Measurements from ENCODE around the gene CDK12. TPM values are rescaled to one million over a fixed set of nuclear protein-coding genes. Genes with fewer than 3 reads are reported as not detected.

CDK12 gene
- total RNA-seq, 1 donor from 2014 or later = 34.4 TPM

DNA sequence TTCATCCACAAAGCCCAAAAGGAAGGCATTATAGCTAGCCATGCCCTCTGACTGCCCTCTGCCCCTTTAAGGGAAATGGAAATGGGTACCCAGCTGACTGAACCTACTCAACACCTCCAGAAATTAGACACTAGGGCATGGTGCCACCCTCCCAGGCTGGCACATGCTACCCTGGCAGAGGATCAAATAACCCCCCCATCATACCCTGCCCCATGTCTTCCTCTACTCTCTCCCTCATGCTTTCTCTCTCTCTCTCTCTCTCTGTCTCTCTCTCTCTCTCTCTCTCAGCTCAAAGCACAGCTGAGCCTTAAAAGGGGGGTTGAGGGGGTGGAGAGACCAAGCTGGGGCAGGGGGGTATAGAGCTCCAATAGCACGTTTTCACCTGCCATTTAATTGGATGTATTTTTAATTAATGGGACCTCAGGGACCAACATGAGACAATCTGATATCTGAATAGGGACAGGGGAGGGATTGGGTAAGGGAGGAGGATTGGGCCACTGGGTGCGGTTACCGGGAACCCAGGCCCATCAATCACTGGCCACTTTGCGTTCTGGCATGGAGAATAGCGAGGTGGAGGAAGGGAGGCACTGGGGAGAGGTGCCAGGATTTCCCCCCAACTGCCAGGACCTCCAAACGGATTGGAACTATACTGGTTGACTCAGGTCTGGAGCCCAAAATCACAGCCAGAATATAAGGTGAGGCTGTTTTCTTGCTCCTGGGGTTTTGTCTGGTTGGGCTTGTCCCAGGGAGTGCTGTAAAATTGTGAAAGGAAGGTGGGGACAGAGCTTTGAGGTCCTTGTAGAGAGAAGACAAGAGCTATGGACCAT lies 88.7 kb downstream of the CDK12 start:
- no peak for ATAC-seq

DNA sequence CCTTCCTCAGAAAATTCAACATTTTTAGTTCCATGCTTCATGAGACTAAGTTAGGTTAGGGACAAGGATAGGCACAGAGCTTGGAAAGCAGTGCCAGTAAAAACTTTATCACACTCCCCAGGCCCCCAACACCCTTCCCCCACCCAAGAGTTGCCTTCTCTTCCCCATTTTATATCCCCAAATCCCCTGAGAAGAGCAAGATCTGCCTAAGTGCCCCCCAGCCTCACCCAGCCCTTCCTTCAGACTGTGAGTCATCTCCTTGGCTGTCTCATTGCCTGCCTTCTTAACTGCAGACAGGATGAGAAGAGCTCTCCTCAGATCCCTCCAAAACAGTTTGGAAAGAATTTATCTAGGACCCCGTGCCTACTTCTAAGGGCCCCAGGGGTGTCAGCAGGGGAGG lies 90.6 kb downstream of the CDK12 start:
- no peak for ATAC-seq

DNA sequence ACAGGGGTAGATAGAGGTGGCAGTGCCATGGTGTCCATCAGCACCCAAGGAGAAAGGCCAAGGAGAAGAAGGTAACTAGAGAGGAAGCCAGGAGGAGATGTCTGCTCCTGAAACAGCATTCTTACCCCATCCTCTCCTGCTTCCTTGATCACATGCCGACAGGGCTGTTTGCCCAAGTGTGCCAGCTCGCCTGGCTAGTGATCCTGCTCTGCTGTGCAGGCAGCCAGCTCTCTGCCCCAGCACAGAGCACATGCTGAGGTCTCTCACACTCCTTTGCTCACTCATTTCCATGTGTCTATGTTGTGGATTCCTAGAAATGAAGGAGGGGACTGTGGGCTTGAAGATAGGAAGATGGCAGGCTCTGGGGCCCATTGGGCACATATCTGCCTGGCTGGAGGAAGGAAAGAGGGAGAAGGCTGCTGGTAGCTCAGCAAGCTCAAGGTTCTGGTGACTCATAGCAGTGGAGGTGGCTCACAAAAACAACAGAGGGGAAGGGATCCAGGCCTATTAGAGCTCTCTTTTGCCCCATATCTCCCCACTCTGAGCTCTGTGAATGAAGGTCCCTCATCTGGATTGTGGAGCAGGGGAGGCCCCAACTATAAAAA lies 92.2 kb downstream of the CDK12 start:
- peak; percentile 48 for ATAC-seq

DNA sequence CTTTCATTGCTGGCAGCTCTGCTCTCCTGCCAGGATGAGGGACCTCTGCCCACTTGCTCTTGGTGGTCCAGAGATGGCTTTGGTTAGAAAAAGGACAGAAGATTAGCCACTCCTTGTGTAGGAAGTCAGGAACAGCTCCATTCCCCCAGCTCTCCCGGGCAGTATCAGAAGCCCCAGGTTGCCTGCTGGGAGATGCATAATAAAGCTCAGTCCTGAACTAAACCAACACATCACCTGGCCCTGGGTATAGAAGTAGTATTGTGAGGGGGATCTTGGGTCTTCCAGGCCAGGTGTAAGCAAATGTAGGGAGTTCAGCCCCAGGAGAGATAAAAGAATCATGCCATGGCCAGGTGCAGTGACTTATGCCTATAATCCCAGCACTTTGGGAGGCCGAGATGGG lies 94.1 kb downstream of the CDK12 start:
- no peak for ATAC-seq

DNA sequence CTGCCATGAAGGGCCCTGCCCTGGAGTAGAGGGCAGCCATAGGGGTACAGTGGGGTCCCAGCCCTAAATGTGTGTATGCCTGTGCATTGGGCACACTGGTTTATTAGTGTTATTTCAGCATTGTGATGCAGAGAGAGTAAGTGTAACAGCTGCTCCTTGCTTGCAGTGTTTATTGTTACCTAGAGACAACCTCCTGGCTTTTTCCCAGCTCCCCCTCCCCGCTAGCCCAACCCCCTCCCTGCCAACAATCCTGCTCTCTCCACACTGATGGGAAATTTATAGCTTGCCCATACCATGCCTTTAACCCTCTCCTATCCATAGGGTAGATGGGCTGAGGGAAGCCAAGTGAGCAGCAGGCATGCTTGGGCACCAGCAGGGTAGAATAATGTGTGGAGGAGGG lies 95.1 kb downstream of the CDK12 start:
- no peak for ATAC-seq

DNA sequence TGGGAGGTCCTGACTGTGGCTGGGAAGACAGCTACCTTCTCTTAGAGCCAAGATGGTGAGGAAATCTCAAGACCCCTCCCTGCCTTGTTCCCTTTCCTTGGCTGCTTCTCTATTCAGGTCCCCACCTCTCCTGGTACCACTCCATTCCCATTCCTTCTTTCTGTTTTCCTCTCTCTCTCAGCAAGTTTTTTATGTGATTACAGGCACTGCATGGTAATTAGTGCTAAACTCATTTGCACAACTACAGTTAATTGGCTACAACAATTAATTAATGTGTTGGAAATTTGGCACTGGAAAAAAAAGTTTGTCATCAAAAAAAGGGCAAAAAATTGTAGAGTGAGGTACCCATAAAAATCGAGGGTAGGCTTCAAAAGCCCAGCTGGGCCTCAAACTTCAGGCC lies 101.1 kb downstream of the CDK12 start:
- ATAC-seq = no peak

DNA sequence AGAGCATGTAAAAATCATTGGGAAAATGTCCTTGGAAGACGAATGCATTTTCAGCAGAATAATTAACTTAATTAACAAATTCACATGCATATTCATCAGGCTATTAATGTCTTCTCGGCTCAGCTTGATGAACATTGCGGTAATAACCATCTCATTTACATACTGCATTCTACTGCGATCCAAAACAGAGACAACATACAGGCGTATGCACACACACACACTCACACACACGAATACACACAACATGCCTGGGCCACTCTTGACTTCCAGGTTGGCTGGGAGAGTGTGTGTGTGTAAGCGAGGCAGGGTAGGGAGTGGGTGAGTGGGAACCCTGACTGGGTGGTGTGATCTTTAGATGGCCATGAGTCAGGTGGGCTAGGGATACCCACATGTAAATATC lies 101.7 kb downstream of the CDK12 start:
- ATAC-seq = no peak

DNA sequence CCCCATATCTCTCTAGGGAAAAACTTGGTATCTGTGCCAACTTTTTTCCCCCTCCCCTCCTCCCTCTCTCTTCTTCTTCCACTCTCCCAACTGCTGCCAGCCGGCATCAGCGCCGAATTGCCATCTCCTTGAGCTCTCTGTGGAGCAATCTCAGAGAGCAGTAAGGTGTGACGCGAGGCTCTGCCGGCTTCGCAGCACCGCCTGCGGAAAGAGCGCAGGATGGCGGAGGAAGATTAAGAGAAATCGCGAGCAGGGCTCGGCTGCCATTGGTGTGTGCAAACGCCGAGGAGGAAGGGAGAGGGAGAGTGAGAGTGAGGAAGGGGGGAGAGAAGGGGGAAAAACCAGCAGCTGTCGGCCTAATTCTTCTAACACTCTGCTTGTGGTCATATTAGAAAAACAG lies 102.2 kb downstream of the CDK12 start:
- ATAC-seq = no peak

DNA sequence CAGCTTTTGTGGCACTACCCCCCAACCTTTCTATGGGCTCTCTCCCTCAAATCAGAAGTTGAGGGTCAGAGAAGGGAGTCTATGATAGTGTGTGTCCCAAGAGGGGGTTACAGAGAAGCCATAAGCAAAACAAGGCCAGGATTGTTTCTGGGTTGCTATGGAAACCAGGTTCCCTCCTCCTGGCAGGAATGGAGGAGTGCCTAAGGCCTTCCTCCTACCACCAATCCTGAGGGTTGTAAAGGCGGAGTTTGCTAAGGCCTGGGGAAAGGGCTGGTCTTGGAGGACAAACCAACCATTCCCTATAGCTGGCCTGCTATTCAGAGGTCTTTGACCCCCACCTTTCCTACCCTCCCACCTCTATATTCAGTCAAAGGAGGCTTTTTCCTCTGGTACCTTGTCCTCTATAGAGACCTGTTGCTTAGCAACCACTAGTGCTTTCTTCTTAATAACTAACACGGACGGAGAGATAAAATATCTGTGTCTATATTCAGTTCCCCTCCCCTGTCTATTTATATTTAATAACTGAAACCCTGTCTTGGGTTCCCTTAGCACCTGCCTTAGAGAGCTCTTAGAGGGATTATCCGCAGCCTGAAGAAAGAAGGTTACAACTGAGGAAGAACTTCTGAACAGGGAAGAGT lies 103.0 kb downstream of the CDK12 start:
- ATAC-seq = no peak

DNA sequence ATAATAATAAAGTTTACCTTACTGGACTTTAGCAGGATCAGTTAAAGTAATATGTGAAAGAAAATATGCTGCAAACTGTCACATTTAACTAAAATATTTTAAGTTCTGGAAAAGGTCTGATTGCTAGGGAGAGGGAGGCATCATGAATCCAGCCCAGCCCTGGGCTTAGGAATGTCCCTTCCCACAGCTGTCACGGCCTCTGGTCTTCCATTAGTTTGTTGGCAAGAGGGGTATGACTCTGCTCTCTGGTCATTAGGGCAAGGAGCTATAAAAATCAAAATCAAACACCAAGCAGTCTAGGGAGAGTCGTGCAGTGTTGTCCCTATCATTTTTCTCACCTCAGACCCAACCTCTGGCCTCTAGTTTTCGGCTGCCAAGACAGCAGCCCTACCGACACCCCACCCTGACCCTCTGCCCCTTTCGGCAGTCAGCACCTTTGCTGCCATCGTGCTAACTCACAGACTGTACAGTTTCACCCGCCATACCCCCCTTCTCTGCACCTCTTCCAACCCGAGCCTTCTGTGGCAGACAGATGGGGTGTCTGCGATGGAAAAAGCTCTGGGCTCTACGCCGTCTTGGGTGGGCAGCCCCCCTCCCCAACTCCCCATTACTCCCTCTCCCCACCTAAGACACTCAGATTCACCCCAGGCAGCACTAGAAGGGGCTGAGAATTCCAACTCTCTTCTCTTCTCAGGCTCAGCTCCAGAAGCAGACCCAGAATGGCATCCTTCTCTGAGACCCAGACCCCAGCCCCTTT lies 105.0 kb downstream of the CDK12 start:
- no peak for ATAC-seq

DNA sequence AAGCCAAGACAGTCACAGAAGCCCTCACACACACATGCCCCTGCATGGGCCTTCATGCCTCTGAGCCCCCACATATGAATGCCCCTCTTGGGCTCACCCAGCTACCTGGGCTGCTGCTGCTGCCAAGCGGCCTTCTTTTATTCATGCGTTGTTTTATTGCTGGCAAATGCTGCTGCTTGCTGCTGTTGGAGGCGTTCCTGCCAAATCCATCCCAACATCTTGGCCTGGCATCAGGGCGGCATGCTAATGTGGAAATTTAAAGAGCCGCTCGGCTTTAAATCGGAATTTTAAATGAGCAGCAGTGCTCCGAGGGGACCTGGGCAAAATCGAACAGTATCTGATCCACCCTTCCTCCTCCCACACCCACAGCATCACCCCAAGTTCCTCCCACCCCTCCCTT lies 107.4 kb downstream of the CDK12 start:
- no peak for ATAC-seq

DNA sequence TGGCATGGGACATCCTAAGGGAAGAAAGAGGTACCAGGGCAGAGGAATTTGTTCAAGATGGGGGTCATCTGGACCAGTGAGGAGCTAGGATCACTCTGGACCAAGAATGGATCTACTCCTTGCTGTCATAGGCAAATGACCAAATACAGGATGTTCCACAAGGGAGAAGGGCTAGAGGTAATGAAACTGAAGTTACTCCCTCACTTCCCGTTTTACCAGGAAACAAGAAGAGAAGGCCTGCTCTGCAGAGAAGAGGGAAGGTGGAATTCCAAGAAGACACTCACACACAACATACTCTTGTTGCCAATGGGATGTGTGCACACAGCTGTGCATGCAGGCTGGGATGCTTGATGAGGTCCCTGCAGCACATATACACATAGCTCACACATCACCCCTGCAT lies 107.8 kb downstream of the CDK12 start:
- ATAC-seq = no peak

DNA sequence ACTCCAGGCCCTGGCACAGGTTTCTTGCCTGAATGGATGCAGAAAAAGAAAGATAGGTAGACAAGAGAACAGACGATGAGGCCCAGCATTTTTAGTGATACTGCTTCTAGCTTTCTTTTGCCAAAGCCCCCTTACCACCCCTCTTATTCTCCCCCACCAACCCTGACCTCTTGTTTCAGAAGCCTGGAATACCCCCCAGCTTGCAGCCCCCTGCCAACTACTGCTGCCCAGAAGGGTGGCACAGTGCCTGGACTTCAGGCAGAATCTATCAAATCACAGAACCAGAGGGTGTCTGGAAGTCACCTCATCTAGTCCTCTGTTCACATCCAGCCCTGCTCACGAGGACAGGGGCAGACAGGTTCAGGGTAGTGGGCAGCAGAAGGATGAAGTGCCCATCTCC lies 110.8 kb downstream of the CDK12 start:
- no peak for ATAC-seq

DNA sequence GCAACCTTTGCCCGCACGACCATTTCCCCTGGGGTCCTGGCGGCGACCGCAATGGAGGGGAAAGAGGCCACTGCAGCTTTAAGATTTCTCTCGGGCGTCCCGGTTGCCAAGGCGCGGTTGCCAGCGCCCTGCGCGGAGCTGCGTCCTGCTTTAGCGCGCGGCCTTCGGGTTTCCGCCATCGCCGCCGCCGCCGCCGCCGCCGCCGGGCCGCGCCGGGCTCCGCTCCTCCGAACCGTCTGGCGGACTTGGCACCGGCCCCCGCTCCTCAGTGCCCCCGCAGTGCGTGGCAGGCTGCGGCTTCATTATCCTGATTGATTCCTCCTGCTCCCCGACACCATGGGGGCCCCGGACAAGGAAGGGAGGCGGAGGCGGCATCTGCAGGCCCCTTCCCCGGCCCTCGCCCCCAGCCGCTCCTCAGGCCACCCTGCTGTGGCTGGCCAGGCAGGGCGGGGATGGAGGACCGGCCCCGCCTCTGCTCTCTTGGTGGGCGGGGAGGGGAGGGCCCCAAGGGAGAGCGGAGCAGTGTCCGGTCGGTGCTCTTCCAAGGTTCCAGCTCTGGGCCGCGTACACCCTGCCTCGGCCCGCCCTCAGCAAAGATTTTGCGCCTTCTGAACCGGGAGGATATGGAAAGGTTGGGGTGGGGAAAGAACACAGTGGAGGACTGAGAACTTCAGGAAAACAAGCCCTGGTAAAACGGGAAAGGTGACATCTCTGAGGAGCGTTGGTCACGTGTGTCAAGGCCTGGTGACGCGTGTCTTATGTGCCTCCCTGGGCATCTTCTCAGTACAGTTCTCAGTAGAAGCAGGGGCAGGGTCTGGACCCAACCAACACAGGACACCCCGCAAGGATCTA lies 112.4 kb downstream of the CDK12 start:
- peak; percentile 82 for ATAC-seq

DNA sequence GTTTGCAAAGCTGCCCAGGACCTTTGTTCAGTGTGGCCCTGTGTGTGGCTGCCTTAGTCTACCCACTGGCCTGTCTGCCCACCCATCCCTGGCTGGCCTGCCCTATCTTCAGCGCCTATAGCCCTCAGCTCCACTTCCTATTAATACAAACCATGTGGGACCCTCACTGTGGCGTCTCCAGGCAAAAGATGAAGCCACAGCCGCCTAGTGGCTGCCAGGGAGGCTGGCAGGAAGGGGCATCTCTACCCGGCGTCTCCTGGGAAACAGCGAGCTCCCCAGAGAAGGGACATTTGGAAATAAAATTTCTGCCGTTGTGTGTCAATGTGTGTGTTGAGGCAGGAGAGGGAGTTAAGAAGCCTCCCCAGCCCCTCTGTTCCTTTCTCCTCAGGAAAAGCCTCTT lies 114.9 kb downstream of the CDK12 start:
- ATAC-seq = no peak

DNA sequence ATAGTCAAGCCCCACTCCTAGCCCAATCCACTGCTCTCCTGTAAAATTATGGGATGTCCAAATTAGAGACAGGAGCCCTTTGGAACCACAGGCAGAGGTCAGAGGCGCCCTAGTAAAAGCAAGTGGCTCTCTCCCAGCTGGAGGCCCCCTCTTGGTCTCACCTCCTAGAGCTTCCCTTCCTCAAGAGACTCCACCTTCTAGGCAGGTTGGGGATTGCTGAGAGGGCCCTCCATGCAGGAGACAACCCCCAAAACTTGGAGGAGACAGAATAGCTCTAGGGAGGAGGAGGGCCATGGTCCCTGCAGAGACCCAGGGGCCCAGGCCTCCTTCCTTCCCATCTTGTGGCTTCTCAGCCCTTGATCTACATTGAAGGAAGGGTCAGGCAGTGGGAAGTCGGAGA lies 117.0 kb downstream of the CDK12 start:
- no peak for ATAC-seq

DNA sequence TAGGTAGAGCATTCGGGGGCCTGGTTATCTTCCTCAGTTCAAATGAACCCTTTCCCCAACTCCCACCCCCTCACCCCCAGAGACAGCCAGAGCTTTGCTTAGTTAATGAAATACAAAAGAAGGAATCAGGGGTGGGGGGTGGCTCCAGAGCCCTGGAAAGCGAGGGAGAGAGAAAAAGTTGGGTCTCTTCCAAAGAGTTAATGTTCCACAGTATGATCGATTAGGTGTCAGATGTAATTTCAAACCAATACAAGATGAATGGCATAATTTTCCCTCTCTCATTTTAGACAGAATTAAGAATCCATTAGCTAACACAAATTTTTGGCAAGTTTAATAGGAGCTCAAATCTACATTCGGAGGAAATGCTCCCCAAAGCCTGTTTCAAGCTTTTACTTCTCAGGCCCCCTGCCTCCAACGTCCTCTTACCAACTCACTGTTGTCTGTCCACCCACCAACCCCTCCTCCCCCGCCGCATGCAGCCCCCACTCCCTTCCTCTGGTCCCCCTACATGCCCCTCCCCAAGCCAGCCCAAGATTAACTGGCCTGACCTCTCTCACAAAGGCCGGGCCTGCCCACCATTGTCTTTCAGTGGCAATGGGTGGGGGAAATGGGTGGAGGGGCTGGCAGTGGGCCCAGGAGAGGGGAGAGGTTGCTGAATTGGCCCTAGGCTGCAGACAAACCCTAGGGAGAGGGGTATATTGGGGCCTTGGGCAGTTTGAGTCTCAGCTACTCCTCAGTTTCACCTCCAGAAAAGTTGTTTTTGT lies 118.2 kb downstream of the CDK12 start:
- no peak for ATAC-seq

DNA sequence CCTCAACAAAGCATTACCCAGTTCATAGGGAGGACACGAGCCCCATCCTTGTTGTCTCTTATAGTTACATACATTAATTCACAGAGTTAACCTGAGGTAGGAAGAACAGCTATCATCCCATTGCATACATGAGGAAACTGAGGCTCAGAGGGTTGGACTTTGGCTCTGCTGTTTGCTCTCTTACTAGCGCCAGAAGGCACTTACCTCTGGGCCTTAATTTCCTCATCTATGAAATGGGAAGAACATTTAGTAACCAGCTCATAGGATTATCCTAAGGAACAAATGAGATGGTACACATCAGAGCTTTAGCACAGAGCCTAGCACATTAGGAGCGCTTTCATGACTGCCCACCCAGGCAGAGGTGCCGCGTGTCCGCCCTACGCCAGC lies 118.8 kb downstream of the CDK12 start:
- no peak for ATAC-seq

DNA sequence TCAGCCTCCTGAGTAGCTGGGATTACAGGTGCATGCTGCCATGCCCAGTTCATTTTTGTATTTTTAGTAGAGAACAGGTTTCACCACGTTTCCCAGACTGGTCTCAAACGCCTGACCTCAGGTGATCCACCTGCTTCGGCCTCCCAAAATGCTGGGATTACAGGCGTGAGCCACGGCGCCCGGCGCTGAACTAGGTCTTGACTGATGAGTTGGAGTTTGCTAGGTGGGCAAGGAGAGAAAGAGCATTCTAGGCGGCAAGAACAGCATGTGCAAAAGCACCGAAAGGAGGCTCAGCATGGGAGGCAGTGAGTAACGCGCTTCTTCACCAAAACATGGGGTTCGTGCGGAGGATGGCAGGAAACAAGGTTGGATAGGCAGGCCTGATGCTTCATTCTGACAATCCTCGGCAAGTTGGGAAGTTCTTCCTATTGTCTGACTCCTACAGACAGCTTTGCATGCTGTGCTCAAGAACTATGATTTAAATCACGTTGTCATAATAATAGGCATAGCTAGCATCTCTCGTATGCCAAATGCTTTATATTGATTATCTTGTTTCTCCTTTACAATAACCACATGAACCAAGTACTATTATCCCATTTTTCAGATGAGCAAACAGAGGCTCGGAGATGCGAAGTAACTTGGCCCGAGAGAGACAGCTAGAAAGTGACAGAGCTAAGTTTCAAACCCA lies 119.9 kb downstream of the CDK12 start:
- no peak for ATAC-seq

DNA sequence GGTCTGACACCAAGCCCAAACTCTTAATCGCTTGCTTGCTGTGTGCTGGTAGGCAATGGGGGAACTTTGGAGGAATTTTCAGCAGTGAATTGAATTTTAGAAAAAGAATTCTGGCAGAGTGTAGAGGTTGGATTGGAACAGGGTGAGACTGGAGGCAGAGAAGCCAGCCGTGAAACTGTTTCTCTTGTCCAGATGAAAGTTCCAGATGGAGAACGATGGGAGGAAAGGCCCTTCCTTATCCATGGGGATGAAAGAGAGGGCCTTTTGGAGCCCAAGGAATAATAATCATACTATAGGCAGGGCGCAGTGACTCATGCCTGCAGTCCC lies 120.4 kb downstream of the CDK12 start:
- ATAC-seq = no peak

DNA sequence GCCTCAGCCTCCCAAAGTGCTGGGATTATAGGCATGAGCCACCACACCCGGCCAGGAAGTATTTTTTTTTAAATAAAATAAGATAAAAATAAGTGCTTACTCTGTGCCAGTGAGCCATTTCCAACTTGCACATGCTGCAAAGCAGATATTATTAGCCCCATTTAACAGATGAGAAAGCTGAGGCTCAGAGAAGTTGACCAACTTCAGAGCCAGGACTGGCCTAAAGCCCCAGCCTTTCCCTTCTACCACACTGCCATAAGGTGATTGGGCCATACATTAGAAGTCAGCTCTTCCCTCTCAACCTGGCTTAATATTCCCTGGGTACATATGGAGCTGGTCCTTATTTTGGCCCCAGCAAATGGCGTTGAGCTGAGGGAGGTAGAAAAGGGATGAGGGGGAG lies 121.4 kb downstream of the CDK12 start:
- ATAC-seq = no peak

Data from esophagus mucosa (tissue), 1 donor.